ENCODE data around the gene HECTD1. TPM values are rescaled to one million over a fixed set of nuclear protein-coding genes. Genes with fewer than 3 reads are reported as not detected.
"Not testable (repeated sequence)": the region's sequence is repeated elsewhere in the genome, so short reads cannot be mapped to it uniquely, and the experiment has no call there.

Gene HECTD1
- total RNA-seq, 1 donor from 2014 or later, result 137 TPM

DNA sequence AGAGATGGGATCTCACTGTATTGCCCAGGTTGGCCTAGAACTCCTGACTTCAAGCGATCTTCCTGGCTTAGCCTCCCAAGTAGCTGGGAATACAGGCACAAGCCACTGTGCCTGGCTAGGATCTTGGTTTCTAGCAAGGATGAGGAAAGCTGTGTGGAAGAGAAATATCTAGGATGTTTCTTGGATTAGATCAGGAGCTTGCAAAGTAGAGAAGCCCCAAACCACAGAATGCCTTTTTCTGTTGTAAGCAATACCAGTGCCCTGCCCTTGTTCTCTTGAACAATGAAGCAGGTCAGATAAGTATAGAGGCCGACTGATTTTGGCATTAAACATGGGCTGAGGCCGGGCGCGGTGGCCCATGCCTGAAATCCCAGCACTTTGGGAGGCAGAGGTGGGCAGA lies 137.2 kb downstream of the HECTD1 start:
- peaks cover 3% of the 10 kb centered on the region for H3K9me3 ChIP-seq (replicated peaks)
- no peaks in the 10 kb centered on the region for H3K27me3 ChIP-seq (ENCODE audit: low read depth)
- H3K27ac ChIP-seq (replicated peaks), result no peak overlapping the region
- DNase-seq, result no peak
- no peak overlapping the region for H3K4me3 ChIP-seq
- peaks cover 30% of the 10 kb centered on the region for H3K36me3 ChIP-seq
- TF ChIP-seq, protein P1, sequence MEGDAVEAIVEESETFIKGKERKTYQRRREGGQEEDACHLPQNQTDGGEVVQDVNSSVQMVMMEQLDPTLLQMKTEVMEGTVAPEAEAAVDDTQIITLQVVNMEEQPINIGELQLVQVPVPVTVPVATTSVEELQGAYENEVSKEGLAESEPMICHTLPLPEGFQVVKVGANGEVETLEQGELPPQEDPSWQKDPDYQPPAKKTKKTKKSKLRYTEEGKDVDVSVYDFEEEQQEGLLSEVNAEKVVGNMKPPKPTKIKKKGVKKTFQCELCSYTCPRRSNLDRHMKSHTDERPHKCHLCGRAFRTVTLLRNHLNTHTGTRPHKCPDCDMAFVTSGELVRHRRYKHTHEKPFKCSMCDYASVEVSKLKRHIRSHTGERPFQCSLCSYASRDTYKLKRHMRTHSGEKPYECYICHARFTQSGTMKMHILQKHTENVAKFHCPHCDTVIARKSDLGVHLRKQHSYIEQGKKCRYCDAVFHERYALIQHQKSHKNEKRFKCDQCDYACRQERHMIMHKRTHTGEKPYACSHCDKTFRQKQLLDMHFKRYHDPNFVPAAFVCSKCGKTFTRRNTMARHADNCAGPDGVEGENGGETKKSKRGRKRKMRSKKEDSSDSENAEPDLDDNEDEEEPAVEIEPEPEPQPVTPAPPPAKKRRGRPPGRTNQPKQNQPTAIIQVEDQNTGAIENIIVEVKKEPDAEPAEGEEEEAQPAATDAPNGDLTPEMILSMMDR (IDR thresholded peaks at IDR 0.05; ENCODE audit: borderline replicate concordance), result no peak
- intact Hi-C loops (cut with micrococcal nuclease), result no loop called here
- H3K4me1 ChIP-seq, result no peaks in the 10 kb centered on the region

DNA sequence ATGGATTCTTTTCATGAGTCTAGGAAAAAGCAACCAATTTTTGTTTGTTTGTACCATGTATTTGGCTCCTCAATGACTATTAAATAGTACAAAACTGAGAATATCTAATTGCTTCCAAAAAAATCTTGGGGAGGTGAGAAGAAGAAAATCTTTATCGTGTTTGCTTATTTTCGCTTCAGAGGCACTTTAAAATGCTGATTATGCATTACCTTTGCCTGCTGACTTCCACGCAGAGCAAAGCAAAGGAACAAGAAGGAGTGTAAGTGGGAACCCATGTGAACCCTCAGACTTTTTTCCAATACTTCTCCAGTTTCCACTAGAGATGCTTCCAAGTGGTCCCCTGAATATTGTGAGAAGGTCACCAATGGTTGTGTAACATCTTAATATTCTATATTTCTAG lies 138.2 kb downstream of the HECTD1 start:
- H3K36me3 ChIP-seq, result peaks cover 19% of the 10 kb centered on the region
- no peaks in the 10 kb centered on the region for H3K9me3 ChIP-seq (replicated peaks)
- no peak overlapping the region for H3K27ac ChIP-seq (replicated peaks)
- no peaks in the 10 kb centered on the region for H3K4me1 ChIP-seq
- no peak for DNase-seq
- no peaks in the 10 kb centered on the region for H3K27me3 ChIP-seq (ENCODE audit: low read depth)
- TF ChIP-seq, protein P1 (IDR thresholded peaks at IDR 0.05; ENCODE audit: borderline replicate concordance), result no peak
- no peak overlapping the region for H3K4me3 ChIP-seq
- intact Hi-C loops (cut with micrococcal nuclease), result no loop called here

DNA sequence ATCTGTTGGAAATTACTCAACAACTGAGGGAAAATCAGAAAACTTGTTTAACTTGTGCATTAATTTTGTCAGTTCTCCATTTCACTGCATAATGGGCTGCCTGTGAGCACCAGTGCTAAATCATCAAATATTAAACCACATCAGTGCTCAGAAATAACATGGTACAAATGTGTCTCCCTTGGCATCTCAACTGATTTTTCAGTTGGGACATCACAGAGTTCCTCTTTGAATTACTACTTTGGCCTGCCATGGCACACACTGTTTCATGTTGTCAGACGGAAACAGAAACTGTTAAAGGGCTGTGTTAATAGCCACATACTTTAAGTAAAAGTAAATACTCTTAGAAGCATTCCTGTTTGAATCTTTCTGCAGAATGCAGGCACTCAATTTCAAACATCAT lies 139.4 kb downstream of the HECTD1 start:
- DNase-seq, result no peak
- intact Hi-C loops (cut with micrococcal nuclease), result no loop called here
- TF ChIP-seq, protein P1 (IDR thresholded peaks at IDR 0.05; ENCODE audit: borderline replicate concordance), result no peak
- Histone ChIP-seq H3K4me1 (no peaks in the 10 kb centered on the region), H3K4me3 (no peak overlapping the region), H3K27me3 (ENCODE audit: low read depth) (no peaks in the 10 kb centered on the region), H3K9me3 (replicated peaks) (no peaks in the 10 kb centered on the region), H3K27ac (replicated peaks) (no peak overlapping the region), H3K36me3 (peaks cover 19% of the 10 kb centered on the region)

DNA sequence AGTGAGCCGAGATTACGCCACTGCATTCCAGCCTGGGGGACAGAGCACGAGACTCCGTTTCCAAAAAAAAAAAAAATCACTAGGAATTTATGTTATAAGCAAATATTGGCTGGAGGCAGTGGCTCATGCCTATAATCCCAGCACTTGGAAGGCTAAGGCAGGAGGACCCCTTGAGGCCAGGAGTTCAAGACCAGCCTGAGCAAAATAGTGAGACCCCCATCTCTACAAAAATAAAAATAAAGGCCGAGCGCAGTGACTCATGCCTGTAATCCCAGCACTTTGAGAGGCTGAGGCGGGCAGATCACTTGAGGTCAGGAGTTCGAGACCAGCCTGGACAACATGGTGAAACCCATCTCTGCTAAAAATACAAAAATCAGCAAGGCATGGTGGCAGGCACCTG lies 144.7 kb downstream of the HECTD1 start:
- H3K27me3 ChIP-seq (ENCODE audit: low read depth); DNase-seq; H3K36me3 ChIP-seq; H3K9me3 ChIP-seq (replicated peaks); H3K4me1 ChIP-seq; intact Hi-C loops (cut with micrococcal nuclease); H3K4me3 ChIP-seq; H3K27ac ChIP-seq (replicated peaks): not testable (repeated sequence)

DNA sequence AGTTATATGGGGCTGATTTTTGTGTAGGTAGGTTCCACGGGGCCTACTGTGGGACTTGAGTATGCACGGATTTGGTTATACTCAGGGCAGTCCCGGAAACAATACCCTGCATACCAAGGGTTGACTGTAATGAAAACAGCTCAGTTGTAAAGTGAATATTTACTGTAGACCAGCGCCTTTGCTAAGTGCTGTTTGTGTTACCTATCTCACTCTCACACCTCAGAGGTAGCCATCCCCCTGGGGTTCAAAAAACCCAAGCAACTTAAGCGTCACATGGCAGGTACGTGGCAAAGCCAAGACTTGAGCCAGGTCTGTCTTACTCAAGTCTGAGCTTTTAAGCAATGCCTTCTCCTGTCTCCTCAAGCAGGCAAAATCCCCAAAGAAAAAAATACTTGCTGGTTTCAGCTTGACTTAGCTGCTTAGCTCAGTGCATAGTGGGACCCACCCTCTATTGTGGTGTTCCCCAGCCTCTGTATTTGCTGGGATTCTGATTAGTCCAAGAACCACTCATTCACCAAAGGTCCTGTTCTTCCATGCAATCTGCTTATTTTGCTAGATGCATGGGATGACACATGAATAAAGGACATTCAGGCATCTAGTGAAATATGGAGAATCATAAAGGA lies 147.2 kb downstream of the HECTD1 start:
- peaks cover 5% of the 10 kb centered on the region for H3K4me1 ChIP-seq
- no peak for DNase-seq
- H3K9me3 ChIP-seq (replicated peaks), result no peaks in the 10 kb centered on the region
- no peak overlapping the region for H3K4me3 ChIP-seq
- intact Hi-C loops (cut with micrococcal nuclease), result no loop called here
- H3K27ac ChIP-seq (replicated peaks), result no peak overlapping the region
- H3K36me3 ChIP-seq, result no peaks in the 10 kb centered on the region
- no peaks in the 10 kb centered on the region for H3K27me3 ChIP-seq (ENCODE audit: low read depth)
- TF ChIP-seq, protein P1 (IDR thresholded peaks at IDR 0.05; ENCODE audit: borderline replicate concordance), result no peak

DNA sequence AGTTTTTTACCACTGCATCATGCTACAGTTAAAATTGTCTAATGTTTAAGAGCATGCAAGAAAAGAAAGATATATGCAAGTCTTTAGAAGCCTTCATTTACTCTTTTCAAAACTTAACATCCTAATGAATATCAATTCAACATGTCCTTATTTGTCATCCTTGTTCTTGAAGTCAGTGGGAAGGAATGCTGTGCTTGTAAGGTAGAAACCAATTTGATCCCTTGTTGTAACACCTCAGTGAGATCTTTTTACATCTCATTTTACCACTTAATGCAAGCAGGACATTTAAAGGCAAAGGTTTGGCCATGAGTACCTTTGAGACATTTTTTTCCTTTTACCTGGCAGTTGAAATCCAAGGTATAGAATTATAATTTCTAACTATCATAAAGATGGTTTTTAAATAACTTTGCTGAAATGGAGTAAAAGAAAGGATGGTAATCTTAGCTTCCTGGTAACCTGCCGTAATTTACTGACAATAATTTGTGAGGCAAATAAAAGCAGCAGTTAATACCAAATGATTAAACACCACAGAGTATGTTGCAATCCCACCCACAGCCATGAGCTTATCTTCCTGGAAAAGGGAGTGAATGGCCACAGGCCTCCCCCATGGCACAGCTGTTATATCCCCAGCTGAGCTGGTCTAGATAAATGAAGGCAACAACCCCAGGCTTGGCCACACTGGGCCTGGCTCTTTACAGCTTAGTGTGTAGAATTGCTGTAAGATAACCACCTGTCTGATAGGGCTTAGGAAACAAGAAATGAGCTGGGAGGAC lies 148.3 kb downstream of the HECTD1 start:
- no peaks in the 10 kb centered on the region for H3K9me3 ChIP-seq (replicated peaks)
- DNase-seq, result peak; percentile 49
- intact Hi-C loops (cut with micrococcal nuclease), result no loop called here
- peaks cover 13% of the 10 kb centered on the region for H3K4me1 ChIP-seq
- H3K36me3 ChIP-seq, result no peaks in the 10 kb centered on the region
- no peak overlapping the region for H3K27ac ChIP-seq (replicated peaks)
- TF ChIP-seq, protein P1 (IDR thresholded peaks at IDR 0.05; ENCODE audit: borderline replicate concordance), result no peak
- no peaks in the 10 kb centered on the region for H3K27me3 ChIP-seq (ENCODE audit: low read depth)
- H3K4me3 ChIP-seq, result no peak overlapping the region
